BLaER1 treated with 17β-estradiol and CSF1 and Interleukin-3, amounts not matched to agents 10 nM and 100 nM (cell line): ENCODE measurements around the gene RPP40.

Experiments
- H3K27ac ChIP-seq, 11 experiments: shearing (Covaris generic); formaldehyde crosslinking; 2 replicates each; pipeline ENCODE4 v1.8.1; 2022
- H3K27me3 ChIP-seq, 11 experiments: shearing (Covaris generic); formaldehyde crosslinking; 2 replicates each; pipeline ENCODE4 v1.8.1; 2022
- H3K36me3 ChIP-seq, 11 experiments: shearing (Covaris generic); formaldehyde crosslinking; 2 replicates each; pipeline ENCODE4 v1.8.1; 2022
- H3K4me1 ChIP-seq, 10 experiments: shearing (Covaris generic); formaldehyde crosslinking; 2 replicates each; pipeline ENCODE4 v1.8.1; 2022
- H3K4me2 ChIP-seq, 11 experiments: shearing (Covaris generic); formaldehyde crosslinking; 2 replicates each; pipeline ENCODE4 v1.8.1; 2022
- H3K4me3 ChIP-seq, 10 experiments: shearing (Covaris generic); formaldehyde crosslinking; 2 replicates each; pipeline ENCODE4 v1.8.1; 2022
- H3K9ac ChIP-seq, 11 experiments: shearing (Covaris generic); formaldehyde crosslinking; 2 replicates each; pipeline ENCODE4 v1.8.1; 2022
- H3K9me3 ChIP-seq, 11 experiments: shearing (Covaris generic); formaldehyde crosslinking; replicated peaks in 1 of 11; 2 replicates each; pipeline ENCODE4 v1.8.1; 2022
- H4K20me1 ChIP-seq, 11 experiments: shearing (Covaris generic); formaldehyde crosslinking; 2 replicates each; pipeline ENCODE4 v1.8.1; 2022
- Cebpa-rat ChIP-seq, 11 experiments: shearing (Covaris generic); IDR thresholded peaks; 2 replicates each; pipeline ENCODE4 v1.8.1; 2022

RPP40 gene

GRCh38 chr6:5028921-5029320 lies 25.1 kb upstream of the RPP40 start:
- no peak for TF ChIP-seq Cebpa-rat (IDR thresholded peaks at IDR 0.05)
- Histone ChIP-seq H3K9ac (no peak overlapping the region), H3K4me1 (peaks cover 7 to 26% (median 21%) of the 10 kb centered on the region in 10 experiments), H3K36me3 (peaks cover 0 to 5% (median 0%) of the 10 kb centered on the region in 11 experiments; a peak in 1 of 22 replicates), H3K9me3 (peaks cover 0 to 16% (median 7%) of the 10 kb centered on the region in 11 experiments; a peak in 15 of 22 replicates), H3K4me3 (no peak overlapping the region), H3K4me2 (no peak overlapping the region), H4K20me1 (no peaks in the 10 kb centered on the region), H3K27me3 (no peaks in the 10 kb centered on the region), H3K27ac (no peak overlapping the region)

GRCh38 chr6:5028301-5028700 lies 24.5 kb upstream of the RPP40 start:
- no peaks in the 10 kb centered on the region for H4K20me1 ChIP-seq
- H3K9ac ChIP-seq, result no peak overlapping the region
- peaks cover 0 to 6% (median 0%) of the 10 kb centered on the region in 11 experiments; a peak in 2 of 22 replicates for H3K36me3 ChIP-seq
- no peak overlapping the region for H3K4me2 ChIP-seq
- peaks cover 7 to 26% (median 20%) of the 10 kb centered on the region in 10 experiments for H3K4me1 ChIP-seq
- no peak overlapping the region for H3K27ac ChIP-seq
- H3K4me3 ChIP-seq, result no peak overlapping the region
- no peak for TF ChIP-seq Cebpa-rat (IDR thresholded peaks at IDR 0.05)
- no peaks in the 10 kb centered on the region for H3K27me3 ChIP-seq
- peaks cover 0 to 16% (median 7%) of the 10 kb centered on the region in 11 experiments; a peak in 15 of 22 replicates for H3K9me3 ChIP-seq

- TF ChIP-seq Cebpa-rat (IDR thresholded peaks at IDR 0.05), result no peak
- peak overlapping the region; percentile 53 to 70 (median 68) for H3K9ac ChIP-seq
- H3K27me3 ChIP-seq, result no peaks in the 10 kb centered on the region
- peak overlapping the region; percentile 66 to 90 (median 86) for H3K4me2 ChIP-seq
- H4K20me1 ChIP-seq, result no peaks in the 10 kb centered on the region
- H3K36me3 ChIP-seq, result peaks cover 0 to 9% (median 0%) of the 10 kb centered on the region in 11 experiments; a peak in 3 of 22 replicates
- peak overlapping the region; percentile 46 to 66 (median 52) for H3K4me3 ChIP-seq
- H3K9me3 ChIP-seq, result peaks cover 0 to 13% (median 3%) of the 10 kb centered on the region in 11 experiments; a peak in 16 of 22 replicates
- peaks cover 7 to 23% (median 17%) of the 10 kb centered on the region in 10 experiments for H3K4me1 ChIP-seq
- H3K27ac ChIP-seq, result peak overlapping the region in 9 of 11 experiments; percentile 17 to 60 (median 53); a peak in 17 of 22 replicates
Observed at GRCh38 chr6:5025911-5026819, 22.3 kb upstream of the RPP40 start.

GRCh38 chr6:5023923-5024322 lies 20.1 kb upstream of the RPP40 start:
- Histone ChIP-seq H3K9me3 (peaks cover 0 to 9% (median 0%) of the 10 kb centered on the region in 11 experiments; a peak in 5 of 22 replicates), H4K20me1 (no peaks in the 10 kb centered on the region), H3K36me3 (peaks cover 0 to 9% (median 0%) of the 10 kb centered on the region in 11 experiments; a peak in 3 of 22 replicates), H3K4me2 (no peak overlapping the region), H3K4me3 (no peak overlapping the region), H3K27ac (no peak overlapping the region), H3K27me3 (no peaks in the 10 kb centered on the region), H3K4me1 (peaks cover 6 to 16% (median 12%) of the 10 kb centered on the region in 10 experiments; a peak in 19 of 20 replicates), H3K9ac (no peak overlapping the region)
- no peak for TF ChIP-seq Cebpa-rat (IDR thresholded peaks at IDR 0.05)

- peaks cover 0 to 16% (median 7%) of the 10 kb centered on the region in 11 experiments; a peak in 11 of 22 replicates for H3K9me3 ChIP-seq
- H3K27me3 ChIP-seq, result no peaks in the 10 kb centered on the region
- no peaks in the 10 kb centered on the region for H4K20me1 ChIP-seq
- H3K4me3 ChIP-seq, result no peak overlapping the region
- no peaks in the 10 kb centered on the region for H3K4me1 ChIP-seq
- no peak overlapping the region for H3K27ac ChIP-seq
- H3K4me2 ChIP-seq, result no peak overlapping the region
- no peak for TF ChIP-seq Cebpa-rat (IDR thresholded peaks at IDR 0.05)
- H3K9ac ChIP-seq, result no peak overlapping the region
- H3K36me3 ChIP-seq, result peaks cover 0 to 9% (median 0%) of the 10 kb centered on the region in 11 experiments; a peak in 3 of 22 replicates
Observed at GRCh38 chr6:5020142-5020541, 16.3 kb upstream of the RPP40 start.

DNA sequence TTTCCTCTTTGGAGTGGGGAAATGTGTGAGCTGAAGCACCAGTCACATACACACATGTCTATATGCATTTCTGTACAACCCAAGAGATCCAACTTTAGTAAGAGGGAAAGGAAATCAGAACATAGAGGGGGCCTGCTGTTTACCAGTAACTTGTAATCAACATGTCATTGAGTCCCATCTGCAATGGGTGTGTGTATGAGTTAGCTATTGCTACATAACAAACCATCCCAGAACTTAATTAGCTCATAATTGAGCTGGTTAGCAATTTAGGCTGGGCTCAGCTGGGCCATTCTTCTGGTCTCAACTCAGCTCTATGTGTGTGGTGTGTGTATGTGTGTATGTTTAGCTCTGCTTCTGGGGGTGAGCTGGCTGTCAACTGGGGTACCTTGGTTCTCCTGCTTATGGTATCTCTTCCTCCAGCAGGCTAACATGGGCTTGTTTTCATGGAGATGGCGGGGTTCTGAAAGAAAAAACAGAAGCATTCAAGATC lies 10.3 kb upstream of the RPP40 start:
- peaks cover 0 to 5% (median 0%) of the 10 kb centered on the region in 10 experiments; a peak in 2 of 20 replicates for H3K4me1 ChIP-seq
- no peak overlapping the region for H3K4me3 ChIP-seq
- no peaks in the 10 kb centered on the region for H4K20me1 ChIP-seq
- H3K4me2 ChIP-seq, result no peak overlapping the region
- H3K36me3 ChIP-seq, result no peaks in the 10 kb centered on the region
- H3K9me3 ChIP-seq, result peaks cover 11 to 27% (median 17%) of the 10 kb centered on the region in 11 experiments
- TF ChIP-seq Cebpa-rat (IDR thresholded peaks at IDR 0.05), result no peak
- H3K9ac ChIP-seq, result no peak overlapping the region
- no peak overlapping the region for H3K27ac ChIP-seq
- no peaks in the 10 kb centered on the region for H3K27me3 ChIP-seq

DNA sequence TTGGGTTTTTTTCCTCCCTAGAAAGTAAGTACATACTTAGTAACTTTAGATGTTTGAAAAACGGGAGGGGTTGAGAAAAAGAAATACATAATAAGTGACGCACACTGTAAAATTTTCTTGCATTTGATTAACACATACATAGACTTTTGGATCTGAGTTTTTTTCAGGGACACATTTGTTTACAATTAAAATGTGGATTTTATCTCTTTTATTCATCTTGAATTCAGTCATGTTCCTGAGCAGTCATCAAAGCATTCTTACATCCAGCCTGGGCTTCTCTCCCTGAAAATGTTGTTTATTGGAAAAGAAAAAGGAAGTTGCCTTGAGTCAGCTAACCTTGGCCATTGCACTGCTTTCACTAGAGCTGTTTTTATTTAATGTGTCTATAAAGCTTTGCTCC lies 8.7 kb upstream of the RPP40 start:
- H3K9ac ChIP-seq, result no peak overlapping the region
- H3K4me3 ChIP-seq, result no peak overlapping the region
- no peaks in the 10 kb centered on the region for H4K20me1 ChIP-seq
- no peak overlapping the region for H3K27ac ChIP-seq
- H3K4me1 ChIP-seq, result peaks cover 0 to 5% (median 0%) of the 10 kb centered on the region in 10 experiments; a peak in 2 of 20 replicates
- no peaks in the 10 kb centered on the region for H3K36me3 ChIP-seq
- TF ChIP-seq Cebpa-rat (IDR thresholded peaks at IDR 0.05), result no peak
- peaks cover 11 to 24% (median 17%) of the 10 kb centered on the region in 11 experiments for H3K9me3 ChIP-seq
- no peaks in the 10 kb centered on the region for H3K27me3 ChIP-seq
- H3K4me2 ChIP-seq, result no peak overlapping the region; a peak in 1 of 22 replicates

- Histone ChIP-seq H3K27ac (no peak overlapping the region), H3K9ac (no peak overlapping the region), H3K9me3 (peaks cover 9 to 17% (median 12%) of the 10 kb centered on the region in 11 experiments; a peak in 21 of 22 replicates), H3K4me2 (no peak overlapping the region), H3K36me3 (no peaks in the 10 kb centered on the region), H3K4me3 (no peak overlapping the region), H3K4me1 (peaks cover 0 to 5% (median 0%) of the 10 kb centered on the region in 10 experiments; a peak in 2 of 20 replicates), H3K27me3 (no peaks in the 10 kb centered on the region), H4K20me1 (no peaks in the 10 kb centered on the region)
- no peak for TF ChIP-seq Cebpa-rat (IDR thresholded peaks at IDR 0.05)
Observed at GRCh38 chr6:5011346-5011745, 7.5 kb upstream of the RPP40 start.

GRCh38 chr6:5007531-5007930 lies 3.7 kb upstream of the RPP40 start:
- H4K20me1 ChIP-seq, result no peaks in the 10 kb centered on the region; a peak in 1 of 22 replicates
- H3K4me3 ChIP-seq, result no peak overlapping the region
- H3K9me3 ChIP-seq, result no peaks in the 10 kb centered on the region
- no peak overlapping the region for H3K9ac ChIP-seq
- no peak overlapping the region for H3K27ac ChIP-seq
- H3K4me1 ChIP-seq, result peaks cover 7 to 16% (median 15%) of the 10 kb centered on the region in 10 experiments; a peak in 19 of 20 replicates
- 0 out of 22 replicates have a peak, but pooled peaks cover 0 to under 1% (median 0%) of the 10 kb centered on the region in 11 experiments for H3K36me3 ChIP-seq
- H3K4me2 ChIP-seq, result no peak overlapping the region
- TF ChIP-seq Cebpa-rat (IDR thresholded peaks at IDR 0.05), result no peak
- no peaks in the 10 kb centered on the region for H3K27me3 ChIP-seq
